HFF-Myc (cell line): Measurements from ENCODE around the gene GATA6.

Experiments
- DNase-seq: peaks from one replicate; pipeline ENCODE4 v3.0.0-alpha.2; 2011; ENCODE audit warnings: low read depth; ENCODE audit errors: extremely low read depth
- H3K4me3 ChIP-seq: replicated peaks from 2 replicates; pipeline ENCODE4 v1.5.1; 2011; ENCODE audit warnings: low read depth, mild to moderate bottlenecking, control low read depth, low read length
- TF ChIP-seq, protein P1 (sequence below): IDR thresholded peaks from 2 replicates; pipeline ENCODE4 v1.5.1; 2012; ENCODE audit warnings: mild to moderate bottlenecking, low read depth, low read length, control low read depth; ENCODE audit errors: missing control alignments

The GATA6 gene

DNA sequence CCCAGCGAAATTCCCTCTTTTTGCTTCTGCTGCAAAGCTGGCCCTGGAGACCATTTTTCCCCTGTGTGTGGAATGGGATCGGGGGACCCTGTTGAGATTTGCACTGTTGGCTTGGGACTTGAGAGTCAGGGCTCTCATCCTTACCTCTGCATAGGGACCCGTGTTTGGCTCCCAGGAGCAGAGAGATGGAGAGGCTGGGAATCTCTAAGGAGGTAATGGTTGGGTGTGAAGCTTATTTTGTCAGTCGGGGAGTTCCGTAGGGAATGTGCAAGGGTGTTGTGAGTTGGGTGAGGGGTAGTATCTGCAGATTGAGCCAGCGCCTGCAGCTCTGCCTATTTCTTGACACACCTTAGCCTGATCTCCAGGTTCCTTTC is 4.5 kb downstream of the GATA6 start:
- TF ChIP-seq, protein P1, sequence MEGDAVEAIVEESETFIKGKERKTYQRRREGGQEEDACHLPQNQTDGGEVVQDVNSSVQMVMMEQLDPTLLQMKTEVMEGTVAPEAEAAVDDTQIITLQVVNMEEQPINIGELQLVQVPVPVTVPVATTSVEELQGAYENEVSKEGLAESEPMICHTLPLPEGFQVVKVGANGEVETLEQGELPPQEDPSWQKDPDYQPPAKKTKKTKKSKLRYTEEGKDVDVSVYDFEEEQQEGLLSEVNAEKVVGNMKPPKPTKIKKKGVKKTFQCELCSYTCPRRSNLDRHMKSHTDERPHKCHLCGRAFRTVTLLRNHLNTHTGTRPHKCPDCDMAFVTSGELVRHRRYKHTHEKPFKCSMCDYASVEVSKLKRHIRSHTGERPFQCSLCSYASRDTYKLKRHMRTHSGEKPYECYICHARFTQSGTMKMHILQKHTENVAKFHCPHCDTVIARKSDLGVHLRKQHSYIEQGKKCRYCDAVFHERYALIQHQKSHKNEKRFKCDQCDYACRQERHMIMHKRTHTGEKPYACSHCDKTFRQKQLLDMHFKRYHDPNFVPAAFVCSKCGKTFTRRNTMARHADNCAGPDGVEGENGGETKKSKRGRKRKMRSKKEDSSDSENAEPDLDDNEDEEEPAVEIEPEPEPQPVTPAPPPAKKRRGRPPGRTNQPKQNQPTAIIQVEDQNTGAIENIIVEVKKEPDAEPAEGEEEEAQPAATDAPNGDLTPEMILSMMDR: no peak
- no peak for DNase-seq
- H3K4me3 ChIP-seq: no peak overlapping the region

DNA sequence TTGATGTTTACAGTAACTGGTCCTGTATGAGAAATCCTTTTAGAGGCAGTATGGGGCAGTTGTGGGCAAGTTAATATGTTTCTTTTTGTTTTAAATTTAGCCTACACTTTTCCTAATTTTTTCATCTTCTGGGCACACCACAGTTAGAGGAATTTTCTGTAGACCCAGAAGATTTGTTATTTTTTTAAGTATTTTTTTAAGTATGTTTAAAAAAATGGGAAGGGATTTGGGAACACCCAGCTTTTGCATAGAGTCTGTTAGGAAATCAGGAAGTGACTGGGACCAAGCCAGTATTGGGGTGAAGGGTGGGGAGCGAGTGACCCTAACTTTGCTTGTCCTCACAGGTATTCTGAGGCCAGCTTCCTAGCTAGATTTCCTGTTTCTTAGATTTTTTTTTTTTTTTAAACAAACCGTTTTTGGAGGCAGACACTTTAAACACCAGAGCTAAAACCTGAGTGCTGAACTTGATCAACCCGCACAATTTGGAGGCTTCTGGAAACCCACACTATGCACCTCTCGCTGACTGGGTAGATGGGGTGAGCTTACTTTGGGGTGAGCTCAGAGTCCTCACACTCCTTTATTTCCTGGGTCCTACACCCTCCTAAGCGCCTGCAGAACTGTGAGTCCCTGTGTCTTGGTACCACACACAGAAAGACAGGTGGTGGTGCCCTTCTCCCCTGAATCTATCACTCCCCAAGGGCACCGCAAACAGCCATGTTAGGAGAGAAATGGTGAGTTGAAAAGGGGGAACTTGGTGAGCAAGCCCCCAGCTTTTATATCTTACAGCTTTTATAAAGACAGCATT is 5.2 kb downstream of the GATA6 start:
- no peak overlapping the region for H3K4me3 ChIP-seq
- TF ChIP-seq, protein P1: no peak
- no peak for DNase-seq

DNA sequence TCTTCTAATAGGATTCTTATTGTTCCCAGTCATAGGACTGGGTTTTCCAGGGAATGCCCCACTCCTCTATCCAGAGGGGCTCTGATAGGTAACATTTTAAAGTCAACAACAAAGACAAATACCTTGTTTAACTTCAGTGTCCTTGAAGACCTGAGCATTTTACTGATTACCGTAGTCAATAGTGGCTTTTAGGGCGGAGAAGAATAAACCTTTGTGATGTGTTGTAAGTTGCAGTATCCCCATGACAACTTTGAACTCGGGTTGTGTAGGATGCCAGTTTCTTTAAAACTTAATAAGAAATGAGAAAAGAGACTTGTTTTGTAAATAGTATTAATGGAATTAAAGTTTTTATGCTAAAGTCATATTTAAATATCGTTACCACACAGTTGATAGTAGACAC is 6.0 kb downstream of the GATA6 start:
- TF ChIP-seq, protein P1: no peak
- no peak for DNase-seq
- H3K4me3 ChIP-seq: no peak overlapping the region

DNA sequence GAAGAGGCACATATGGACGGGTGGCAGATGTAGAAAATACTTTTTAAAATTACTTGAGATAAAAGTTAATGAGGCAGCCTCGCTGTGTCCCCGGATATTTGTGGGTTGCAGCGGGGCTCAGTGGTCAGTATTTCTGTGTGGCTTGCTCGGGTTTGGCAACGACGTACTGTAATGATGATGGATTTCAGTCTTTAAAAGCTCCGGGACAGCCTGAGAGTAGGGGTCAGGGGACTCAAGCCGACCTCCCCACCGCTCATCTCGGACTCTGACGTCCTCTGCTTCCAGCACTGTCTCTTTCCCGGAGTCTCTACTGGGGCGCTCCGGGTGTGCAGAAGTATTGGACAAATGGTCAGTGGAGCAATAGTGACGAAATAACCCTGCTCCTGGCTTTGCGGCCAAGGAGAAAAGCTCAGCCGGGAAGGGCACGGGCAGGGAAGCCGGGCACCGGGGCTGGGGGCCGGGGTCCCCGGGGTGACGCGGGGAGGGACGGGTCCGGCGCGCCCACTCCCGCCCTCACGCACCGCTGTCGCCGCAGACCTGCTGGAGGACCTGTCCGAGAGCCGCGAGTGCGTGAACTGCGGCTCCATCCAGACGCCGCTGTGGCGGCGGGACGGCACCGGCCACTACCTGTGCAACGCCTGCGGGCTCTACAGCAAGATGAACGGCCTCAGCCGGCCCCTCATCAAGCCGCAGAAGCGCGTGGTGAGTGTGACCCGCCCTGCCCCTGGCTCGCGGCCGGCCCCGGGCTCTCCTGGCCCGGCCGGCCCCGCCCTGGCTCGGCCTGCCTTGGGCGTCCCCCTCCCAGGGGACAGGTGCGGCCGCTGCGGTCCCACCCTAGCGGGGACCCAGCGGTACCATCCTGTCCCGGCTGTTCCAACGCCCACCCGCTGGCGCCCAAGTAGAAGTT is 7.3 kb downstream of the GATA6 start:
- DNase-seq: no peak
- H3K4me3 ChIP-seq: no peak overlapping the region
- TF ChIP-seq, protein P1: no peak

DNA sequence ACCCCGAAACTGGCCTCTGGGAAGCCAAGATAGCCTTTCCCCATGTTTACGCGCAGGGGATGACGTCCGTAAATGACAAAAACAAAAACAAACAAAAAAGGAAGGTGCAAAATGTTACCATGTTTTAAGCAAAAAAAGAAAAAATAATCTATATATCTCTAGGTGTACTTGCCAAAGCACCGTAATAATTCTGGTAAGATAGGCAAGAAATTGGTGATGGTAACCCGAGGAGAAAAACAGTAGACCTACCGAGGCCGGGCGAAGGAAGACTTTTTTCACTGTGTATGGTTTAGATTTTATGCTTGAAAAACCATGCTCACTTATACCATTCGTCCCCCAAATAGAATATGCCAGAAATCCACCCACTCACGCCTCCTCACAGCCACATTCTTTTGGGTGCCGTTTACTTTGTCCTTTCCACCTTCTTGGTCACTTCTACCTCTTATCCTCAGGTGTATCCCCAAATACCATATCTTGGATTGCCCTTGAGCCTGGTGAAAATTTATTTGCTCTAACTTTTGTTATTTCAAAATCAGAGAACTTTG is 8.0 kb downstream of the GATA6 start:
- DNase-seq: no peak
- no peak overlapping the region for H3K4me3 ChIP-seq
- TF ChIP-seq, protein P1: no peak

DNA sequence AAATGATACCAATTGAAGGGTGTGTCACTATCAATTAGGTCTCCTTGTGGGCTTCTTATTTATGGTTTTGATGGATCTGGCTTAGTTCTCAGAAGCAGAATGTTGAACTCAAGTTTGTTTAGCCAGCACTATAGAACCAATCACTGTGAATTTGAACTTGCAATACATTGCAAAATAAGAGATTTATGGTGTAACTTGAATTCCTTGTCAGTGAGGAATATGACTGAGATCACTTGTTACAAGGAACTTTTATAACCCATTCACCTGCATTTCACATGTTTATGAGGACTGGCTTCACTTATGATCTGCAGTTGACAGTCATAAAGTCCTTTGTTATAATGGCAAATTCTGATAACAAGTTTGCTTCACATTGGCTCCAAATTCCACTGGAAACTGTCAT is 9.8 kb downstream of the GATA6 start:
- no peak for DNase-seq
- no peak overlapping the region for H3K4me3 ChIP-seq
- TF ChIP-seq, protein P1: no peak
